ENCODE data around the gene PRR18.

DNA sequence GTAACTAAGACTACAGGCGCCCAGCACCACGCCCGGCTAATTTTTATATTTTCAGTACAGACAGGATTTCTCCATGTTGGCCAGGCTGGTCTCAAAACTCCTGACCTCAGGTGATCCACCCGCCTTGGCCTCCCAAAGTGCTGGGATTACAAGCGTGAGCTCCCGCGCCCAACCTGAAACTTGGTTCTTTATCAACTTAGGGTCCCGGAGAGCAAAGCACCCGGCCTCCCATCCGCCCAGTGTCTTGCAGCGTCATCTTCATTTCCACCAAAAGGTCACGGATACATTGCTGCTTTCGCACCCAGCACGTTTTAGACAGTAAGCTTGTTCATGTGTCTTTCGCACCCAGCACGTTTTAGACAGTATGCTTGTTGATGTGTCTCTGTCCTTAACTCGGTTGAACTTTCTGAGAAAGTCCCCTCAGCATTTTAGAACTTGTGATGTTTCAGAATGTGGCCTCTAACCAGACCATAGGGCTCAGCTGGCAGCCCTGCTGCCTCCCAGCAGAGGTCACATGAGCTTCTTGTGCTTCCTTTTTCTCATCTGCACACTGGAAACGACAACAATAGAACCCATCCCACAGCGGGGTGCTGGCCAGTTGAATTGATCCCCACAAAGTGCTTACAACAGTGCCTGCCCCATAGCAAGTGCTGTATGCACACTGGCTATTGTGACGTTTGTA is 48.8 kb downstream of the PRR18 start:
- TF ChIP-seq SUZ12 (IDR thresholded peaks at IDR 0.05) (no peak), ARNT (IDR thresholded peaks at IDR 0.05) (no peak), SP1 (IDR thresholded peaks at IDR 0.05) (no peak)
